GOT3 (cell line): ENCODE results near the gene MARS1.
"Not testable (repeated sequence)": the region's sequence is repeated elsewhere in the genome, so short reads cannot be mapped to it uniquely, and the experiment has no call there.

Experiments used
- DNase-seq: peaks from one replicate; lab custom pipeline; 2025; ENCODE audit warnings: mixed read lengths; lab: John Stamatoyannopoulos, UW

MARS1 gene

GRCh38 chr12:57487597-57488401 is at the start of gene MARS1:
Gene MARS1, plus strand, starts transcription at chr12:57488068. Its CDS starts 23 bp downstream, at chr12:57488091.
- DNase-seq = peak; percentile 100

- no peak for DNase-seq
These were observed 49.5 kb upstream of the MARS1 start for GRCh38 chr12:57438400-57438799.

GRCh38 chr12:57439762-57440266 is 48.1 kb upstream of the MARS1 start:
- DNase-seq = no peak

GRCh38 chr12:57441393-57441792 is 46.5 kb upstream of the MARS1 start:
- DNase-seq = not testable (repeated sequence)

GRCh38 chr12:57441846-57442427 is 45.9 kb upstream of the MARS1 start:
- no peak for DNase-seq

GRCh38 chr12:57444337-57444736 is 43.5 kb upstream of the MARS1 start:
- DNase-seq = not testable (repeated sequence)

- no peak for DNase-seq
These were observed 43.1 kb upstream of the MARS1 start for GRCh38 chr12:57444744-57445143.

- DNase-seq = no peak
These were observed 41.4 kb upstream of the MARS1 start for GRCh38 chr12:57446292-57446960.

- no peak for DNase-seq
These were observed 39.2 kb upstream of the MARS1 start for GRCh38 chr12:57448669-57449068.

GRCh38 chr12:57449375-57449774 is 38.5 kb upstream of the MARS1 start:
- DNase-seq = no peak

GRCh38 chr12:57450057-57450456 is 37.8 kb upstream of the MARS1 start:
- no peak for DNase-seq

- no peak for DNase-seq
These were observed 36.6 kb upstream of the MARS1 start for GRCh38 chr12:57451233-57451778.

GRCh38 chr12:57452181-57452936 is 35.5 kb upstream of the MARS1 start:
- DNase-seq = no peak

- peak; percentile 96 for DNase-seq
These were observed 34.8 kb upstream of the MARS1 start for GRCh38 chr12:57452937-57453509.

GRCh38 chr12:57454213-57454565 is 33.7 kb upstream of the MARS1 start:
- no peak for DNase-seq

- no peak for DNase-seq
These were observed 33.1 kb upstream of the MARS1 start, which contains the start of gene INHBE for GRCh38 chr12:57454566-57455373. Gene INHBE, plus strand, starts transcription at chr12:57455307. Its CDS starts 230 bp downstream, at chr12:57455537.

GRCh38 chr12:57455374-57456144 is 32.3 kb upstream of the MARS1 start:
- DNase-seq = no peak

- no peak for DNase-seq
These were observed 31.6 kb upstream of the MARS1 start for GRCh38 chr12:57456145-57456700.

- DNase-seq = no peak
These were observed 31.0 kb upstream of the MARS1 start for GRCh38 chr12:57456737-57457490.
